ENCODE data around the gene MACROH2A1. TPM values are rescaled to one million over a fixed set of nuclear protein-coding genes. Genes with fewer than 3 reads are reported as not detected.
"Not testable (repeated sequence)": the region's sequence is repeated elsewhere in the genome, so short reads cannot be mapped to it uniquely, and the experiment has no call there.

The MACROH2A1 gene
- polyA plus RNA-seq, 1 of the 3 experiments (the other 2 are of a cell fraction), result 165 TPM

- no peak for TF ChIP-seq ELF1 (IDR thresholded peaks at IDR 0.05)
- no peak for TF ChIP-seq TAF1 (IDR thresholded peaks at IDR 0.05; ENCODE audit: borderline replicate concordance, low read depth, low read length)
- no peak for TF ChIP-seq NFIC (IDR thresholded peaks at IDR 0.05; ENCODE audit: borderline replicate concordance)
- TF ChIP-seq IRF3 (IDR thresholded peaks at IDR 0.05; ENCODE audit: low read depth, low read length), result no peak
- no peak for TF ChIP-seq RFX5 (IDR thresholded peaks at IDR 0.05; ENCODE audit: low read length)
- no peak for TF ChIP-seq RAD21 (IDR thresholded peaks at IDR 0.05; ENCODE audit: low read length)
- no peak for TF ChIP-seq MEF2A (IDR thresholded peaks at IDR 0.05; ENCODE audit: borderline replicate concordance, low read depth)
- no peak for TF ChIP-seq JUND (IDR thresholded peaks at IDR 0.05)
- no peak for TF ChIP-seq CHD2 (IDR thresholded peaks at IDR 0.05; ENCODE audit: low read length, partially characterized antibody)
- TF ChIP-seq FOXM1 (IDR thresholded peaks at IDR 0.05; ENCODE audit: low read depth), result no peak
- TF ChIP-seq USF1 (IDR thresholded peaks at IDR 0.05; ENCODE audit: borderline replicate concordance, low read depth), result no peak
- TF ChIP-seq USF2 (IDR thresholded peaks at IDR 0.05; ENCODE audit: borderline replicate concordance, low read depth, low read length), result no peak
- TF ChIP-seq MAX (IDR thresholded peaks at IDR 0.05; ENCODE audit: low read depth), result no peak
- CTCF ChIA-PET, result interaction anchor here (0.7 to 1.1 kb wide), 3 partner anchors 32 to 62 kb away, joined by 3 to 7 read pairs (median 3); no protein-coding TSS in a partner anchor
- H3K27me3 ChIP-seq (ENCODE audit: insufficient read depth), result no peaks in the 10 kb centered on the region
- no peaks in the 10 kb centered on the region for H3K9me3 ChIP-seq
- no peak for DNase-seq
- H3K79me2 ChIP-seq (ENCODE audit: insufficient read depth), result peaks cover 30% of the 10 kb centered on the region; the same call in 1 of the 2 replicates
- 88% methylated on average over 5 of the region's 5 CpGs for WGBS (ENCODE audit: low lambda C conversion rate)
- H3K9ac ChIP-seq, result no peak overlapping the region
- no peak overlapping the region for H3K27ac ChIP-seq (ENCODE audit: low read depth in 2 of 2, low read length in 1 of 2)
- 0 out of 2 replicates have a peak, but pooled peaks cover 5% of the 10 kb centered on the region for H4K20me1 ChIP-seq (ENCODE audit: insufficient read depth)
- H3F3A ChIP-seq (replicated peaks; ENCODE audit: insufficient read depth), result no peaks in the 10 kb centered on the region
- no peak overlapping the region for H2AFZ ChIP-seq (ENCODE audit: low read depth)
- peaks cover 8 to 23% of the 10 kb centered on the region in 2 experiments; a peak in 2 of 4 replicates for H3K4me1 ChIP-seq (ENCODE audit: control insufficient read depth in 1 of 2, insufficient read depth in 2 of 2, low read depth in 1 of 2, low read length in 1 of 2)
- peaks cover 43 to 75% of the 10 kb centered on the region in 2 experiments for H3K36me3 ChIP-seq (replicated peaks in 1 of 2; ENCODE audit: control insufficient read depth in 1 of 2, insufficient read depth in 2 of 2, low read length in 1 of 2)
- no peak overlapping the region for H3K4me3 ChIP-seq (ENCODE audit: low read depth in 2 of 2, low read length in 1 of 2)
- POLR2A ChIA-PET, result no interaction called here
- no peaks in the 10 kb centered on the region for H3K9me2 ChIP-seq
- H3K4me2 ChIP-seq, result no peak overlapping the region
Observed at GRCh38 chr5:135364421-135365262, 34.4 kb downstream of the MACROH2A1 start.

GRCh38 chr5:135363342-135363741 is 35.7 kb downstream of the MACROH2A1 start:
- H3K9me3 ChIP-seq; H4K20me1 ChIP-seq (ENCODE audit: insufficient read depth); H3K4me2 ChIP-seq; H3K27me3 ChIP-seq (ENCODE audit: insufficient read depth); DNase-seq; H3K9me2 ChIP-seq; CTCF ChIA-PET; H3K27ac ChIP-seq (ENCODE audit: low read depth in 2 of 2, low read length in 1 of 2); H3K9ac ChIP-seq; H3F3A ChIP-seq (replicated peaks; ENCODE audit: insufficient read depth); H3K4me3 ChIP-seq (ENCODE audit: low read depth in 2 of 2, low read length in 1 of 2); POLR2A ChIA-PET; H2AFZ ChIP-seq (ENCODE audit: low read depth): not testable (repeated sequence)
- Histone ChIP-seq H3K36me3 (replicated peaks in 1 of 2; ENCODE audit: control insufficient read depth in 1 of 2, insufficient read depth in 2 of 2, low read length in 1 of 2) (peaks cover 40 to 74% of the 10 kb centered on the region in 2 experiments), H3K79me2 (ENCODE audit: insufficient read depth) (peaks cover 26% of the 10 kb centered on the region; the same call in 1 of the 2 replicates), H3K4me1 (ENCODE audit: control insufficient read depth in 1 of 2, insufficient read depth in 2 of 2, low read depth in 1 of 2, low read length in 1 of 2) (peaks cover 8 to 23% of the 10 kb centered on the region in 2 experiments; a peak in 3 of 4 replicates)
- 85% methylated on average over 2 of the region's 3 CpGs for WGBS (ENCODE audit: low lambda C conversion rate)

Data from SK-N-SH (cell line).